Adrenal gland (tissue), 12 donors: ENCODE results near the gene AGAP3. TPM values are rescaled to one million over a fixed set of nuclear protein-coding genes. Genes with fewer than 3 reads are reported as not detected.

Source experiments
- DNase-seq, 7 donors: peaks; one replicate each; pipeline ENCODE4 v3.0.0-alpha.2; 2019 to 2020
- H3K27ac ChIP-seq, 5 donors: fragments of 200-600 bp; sonication (generic) in 4 of 5; 1 replicate in 3 of 5; 2 replicates in 2 of 5; pipeline versions ENCODE4 v1.5.1 to v1.8.0; 2016 to 2020; ENCODE audit warnings: mild to moderate bottlenecking in 1 of 5
- H3K27me3 ChIP-seq: fragments of 200-600 bp; 2 replicates; pipeline ENCODE4 v1.8.0; 2021
- H3K36me3 ChIP-seq, 2 donors: fragments of 200-600 bp; replicated peaks in 1 of 2; 1 replicate in 1 of 2; 2 replicates in 1 of 2; pipeline versions ENCODE4 v1.5.1 to v1.8.0; 2018 to 2022
- H3K4me1 ChIP-seq, 2 donors: fragments of 200-600 bp; replicated peaks in 1 of 2; 1 replicate in 1 of 2; 2 replicates in 1 of 2; pipeline versions ENCODE4 v1.5.1 to v1.8.0; 2018 to 2021
- H3K4me3 ChIP-seq, 4 donors: fragments of 200-600 bp; sonication (generic) in 3 of 4; one replicate each; pipeline ENCODE4 v1.5.1; 2016 to 2018
- H3K9me3 ChIP-seq, 3 donors: fragments of 200-600 bp; sonication (generic) in 1 of 3; replicated peaks in 1 of 3; 1 replicate in 2 of 3; 2 replicates in 1 of 3; pipeline versions ENCODE4 v1.5.1 to v1.8.0; 2016 to 2021
- CTCF ChIP-seq, 6 experiments: fragments of 450-650 bp in 4 of 6; fragments of 200-600 bp in 2 of 6; sonication (generic) in 1 of 6; IDR thresholded peaks; 1 replicate in 5 of 6; 2 replicates in 1 of 6; pipeline versions ENCODE4 v1.5.1 to v1.8.0; 2016 to 2021; ENCODE audit warnings: antibody characterized with exemption in 6 of 6, mild to moderate bottlenecking in 2 of 6, moderate library complexity in 1 of 6
- POLR2A ChIP-seq, 2 donors: fragments of 450-650 bp; IDR thresholded peaks; one replicate each; pipeline ENCODE4 v1.6.1; 2017; ENCODE audit warnings: antibody characterized with exemption in 2 of 2, mild to moderate bottlenecking in 2 of 2, moderate library complexity in 1 of 2
- WGBS, 4 donors: extraction: QIAGEN DNeasy Blood & Tissue Kit in 2 of 4; methylation state at CpG; one replicate each; pipeline versions ENCODE4 v1.1.5 to v1.1.7; 2013 to 2017; 5-methylcytosine and 5-hydroxymethylcytosine counted together
- intact Hi-C, 2 donors: fragments of 100-400 bp; cut with DNase I; formaldehyde crosslinking; loops; one replicate each; pipeline versions ENCODE4 v1.14.1 to v1.15.0; 2022 to 2023
- polyA plus RNA-seq, 3 donors: library from polyadenylated mRNA; stranded (reverse); fragments of 200-250 nt in 2 of 3; fragments of 350-450 nt in 1 of 3; fragmentation: Illumina TruSeq in 1 of 3; extraction: RNeasy Lipid Tissue Mini Kit (QIAGEN cat#74804) in 1 of 3; gene quantifications; one replicate each; pipeline ENCODE4 v1.2.3, GENCODE V29; 2013 to 2014
- total RNA-seq, 9 donors: library from RNA; depleted of rRNA in 4 of 9; stranded (reverse); fragments of >200 nt in 4 of 9; fragments of 120-200 nt in 1 of 9; fragmentation: NEBNext Ultra II Directional in 1 of 9; extraction: Animal tissue kit (Norgen Biotek cat#: 25700) in 1 of 9; gene quantifications; one replicate each; pipeline versions ENCODE4 v1.1.0 to v1.2.4, GENCODE V29; 2013 to 2023
- donor health status: healthy with polysubstance abuse.
- donor health status: Bipolar disorder and iron deficiency.
- donor health status: DM: yes; HTN: yes; CAD: no.
- donor health status: DM: no; HTN: no; CAD: no.
- donor health status: DM: no; HTN: no; CAD: no.
- donor health status: DM: yes; HTN: yes; CAD: no.

AGAP3 gene
- total and polyA plus RNA-seq, 12 donors: 17.2 to 236 (median 50.9) TPM

- Histone ChIP-seq H3K27ac (no peak overlapping the region), H3K4me3 (no peak overlapping the region), H3K9me3 (no peaks in the 10 kb centered on the region), H3K27me3 (no peaks in the 10 kb centered on the region), H3K36me3 (peaks cover 0 to 62% of the 10 kb centered on the region in 2 donors), H3K4me1 (peaks cover 0 to 7% of the 10 kb centered on the region in 2 donors)
- no peak for DNase-seq
- intact Hi-C loops: loop anchor here (10.0 kb wide), 1 partner anchor 175 kb away; no protein-coding TSS in a partner anchor
- 89 to 95% (median 92%) methylated on average over 19 to 28 of the region's 28 CpGs for WGBS, 4 donors
- TF ChIP-seq CTCF (IDR thresholded peaks at IDR 0.05) (no peak), POLR2A (IDR thresholded peaks at IDR 0.05) (no peak)
These were observed 43.1 kb downstream of the AGAP3 start for GRCh38 chr7:151129117-151129959.

GRCh38 chr7:151129960-151130591, 43.8 kb downstream of the AGAP3 start:
- Histone ChIP-seq H3K36me3 (peaks cover 0 to 62% of the 10 kb centered on the region in 2 donors), H3K4me1 (peaks cover 0 to 5% of the 10 kb centered on the region in 2 donors), H3K27ac (no peak overlapping the region), H3K4me3 (no peak overlapping the region), H3K9me3 (no peaks in the 10 kb centered on the region), H3K27me3 (no peaks in the 10 kb centered on the region)
- intact Hi-C loops: loop anchor here (10.0 kb wide), 1 partner anchor 175 kb away; no protein-coding TSS in a partner anchor
- WGBS, 4 donors: 95 to 97% (median 96%) methylated on average over 5 to 9 of the region's 9 CpGs
- no peak for DNase-seq
- TF ChIP-seq CTCF (IDR thresholded peaks at IDR 0.05) (no peak), POLR2A (IDR thresholded peaks at IDR 0.05) (no peak)

GRCh38 chr7:151130741-151131157, 44.5 kb downstream of the AGAP3 start:
- H3K27ac ChIP-seq: no peak overlapping the region
- H3K4me1 ChIP-seq: no peaks in the 10 kb centered on the region
- no peaks in the 10 kb centered on the region for H3K27me3 ChIP-seq
- no peak overlapping the region for H3K4me3 ChIP-seq
- WGBS, 4 donors: 91 to 94% (median 93%) methylated on average over 17 of the region's 17 CpGs
- H3K36me3 ChIP-seq: peaks cover 0 to 67% of the 10 kb centered on the region in 2 donors
- H3K9me3 ChIP-seq: no peaks in the 10 kb centered on the region
- DNase-seq: no peak
- intact Hi-C loops: no loop called here
- TF ChIP-seq POLR2A (IDR thresholded peaks at IDR 0.05) (no peak), CTCF (IDR thresholded peaks at IDR 0.05) (no peak)

GRCh38 chr7:151131224-151131591, 44.9 kb downstream of the AGAP3 start:
- DNase-seq: no peak
- H3K9me3 ChIP-seq: no peaks in the 10 kb centered on the region
- no peak overlapping the region for H3K27ac ChIP-seq
- peaks cover 0 to 72% of the 10 kb centered on the region in 2 donors for H3K36me3 ChIP-seq
- 87 to 93% (median 89%) methylated on average over 13 of the region's 13 CpGs for WGBS, 4 donors
- no peak for TF ChIP-seq POLR2A (IDR thresholded peaks at IDR 0.05)
- H3K4me1 ChIP-seq: no peaks in the 10 kb centered on the region
- no peak overlapping the region for H3K4me3 ChIP-seq
- intact Hi-C loops: no loop called here
- no peaks in the 10 kb centered on the region for H3K27me3 ChIP-seq
